BJ (cell line): ENCODE results near the gene CYB5R4. TPM values are rescaled to one million over a fixed set of nuclear protein-coding genes. Genes with fewer than 3 reads are reported as not detected.

Experiments used
- CTCF ChIA-PET: fragments of 350-600 bp; formaldehyde crosslinking; extraction: SDS; loops from one replicate; lab custom pipeline; 2021; ENCODE audit warnings: antibody characterized with exemption, inconsistent platforms; lab: Yijun Ruan, JAX
- POLR2A ChIA-PET: fragments of 300-600 bp; sonication (Branson Sonifier 250); formaldehyde crosslinking; extraction: SDS; loops from one replicate; lab custom pipeline; 2021; ENCODE audit warnings: antibody characterized with exemption; lab: Charles Lee
- DNase-seq: peaks from one replicate; pipeline ENCODE4 v3.0.0-alpha.2; 2011; ENCODE audit warnings: low read depth
- H3K27me3 ChIP-seq: 2 replicates; pipeline ENCODE4 v1.6.0; 2011; ENCODE audit warnings: low read length; ENCODE audit not compliant: control insufficient read depth, insufficient read depth
- H3K36me3 ChIP-seq: 2 replicates; pipeline ENCODE4 v1.5.1; 2011; ENCODE audit warnings: low read length; ENCODE audit not compliant: control insufficient read depth, insufficient read depth
- H3K4me3 ChIP-seq: 2 replicates; pipeline ENCODE4 v1.5.1; 2011; ENCODE audit warnings: low read depth, mild to moderate bottlenecking, control low read depth, low read length
- polyA plus RNA-seq: library from polyadenylated mRNA; depleted of rRNA; stranded (reverse); fragments of >200 nt; gene quantifications from 2 replicates; pipeline ENCODE4 v1.2.3, GENCODE V29; 2011
- TF ChIP-seq, protein P1 (sequence below): IDR thresholded peaks from 2 replicates; pipeline ENCODE4 v1.5.1; 2011; ENCODE audit warnings: low read depth, mild to moderate bottlenecking, control low read depth, inconsistent platforms, low read length, moderate library complexity; ENCODE audit not compliant: insufficient read depth

Gene CYB5R4
- polyA plus RNA-seq, 1 experiment, result 2.7 TPM

DNA sequence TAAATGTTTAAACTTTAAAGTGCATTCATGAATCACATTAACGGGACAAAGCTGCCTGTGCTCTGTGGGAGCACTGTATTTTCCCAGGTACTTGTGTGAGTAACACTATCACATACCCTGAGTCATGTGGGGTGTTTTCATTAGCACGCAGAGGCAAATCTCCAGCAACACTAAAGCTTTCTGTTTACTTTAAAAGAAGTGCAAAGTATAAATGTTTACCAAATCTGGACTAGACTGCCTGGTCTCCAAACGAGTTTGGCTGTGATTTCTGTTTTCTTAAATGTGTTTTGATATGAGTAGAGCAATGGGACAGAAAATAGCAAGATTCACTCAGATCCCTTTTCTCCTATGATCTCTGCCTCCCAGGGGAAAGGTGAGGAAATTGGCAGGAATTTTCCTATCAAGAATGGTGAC lies 35.1 kb upstream of the CYB5R4 start:
- Histone ChIP-seq H3K27me3 (no peaks in the 10 kb centered on the region), H3K36me3 (no peaks in the 10 kb centered on the region), H3K4me3 (no peak overlapping the region)
- ChIA-PET CTCF (no interaction called here), POLR2A (no interaction called here)
- TF ChIP-seq, protein P1, sequence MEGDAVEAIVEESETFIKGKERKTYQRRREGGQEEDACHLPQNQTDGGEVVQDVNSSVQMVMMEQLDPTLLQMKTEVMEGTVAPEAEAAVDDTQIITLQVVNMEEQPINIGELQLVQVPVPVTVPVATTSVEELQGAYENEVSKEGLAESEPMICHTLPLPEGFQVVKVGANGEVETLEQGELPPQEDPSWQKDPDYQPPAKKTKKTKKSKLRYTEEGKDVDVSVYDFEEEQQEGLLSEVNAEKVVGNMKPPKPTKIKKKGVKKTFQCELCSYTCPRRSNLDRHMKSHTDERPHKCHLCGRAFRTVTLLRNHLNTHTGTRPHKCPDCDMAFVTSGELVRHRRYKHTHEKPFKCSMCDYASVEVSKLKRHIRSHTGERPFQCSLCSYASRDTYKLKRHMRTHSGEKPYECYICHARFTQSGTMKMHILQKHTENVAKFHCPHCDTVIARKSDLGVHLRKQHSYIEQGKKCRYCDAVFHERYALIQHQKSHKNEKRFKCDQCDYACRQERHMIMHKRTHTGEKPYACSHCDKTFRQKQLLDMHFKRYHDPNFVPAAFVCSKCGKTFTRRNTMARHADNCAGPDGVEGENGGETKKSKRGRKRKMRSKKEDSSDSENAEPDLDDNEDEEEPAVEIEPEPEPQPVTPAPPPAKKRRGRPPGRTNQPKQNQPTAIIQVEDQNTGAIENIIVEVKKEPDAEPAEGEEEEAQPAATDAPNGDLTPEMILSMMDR, result no peak
- no peak for DNase-seq

DNA sequence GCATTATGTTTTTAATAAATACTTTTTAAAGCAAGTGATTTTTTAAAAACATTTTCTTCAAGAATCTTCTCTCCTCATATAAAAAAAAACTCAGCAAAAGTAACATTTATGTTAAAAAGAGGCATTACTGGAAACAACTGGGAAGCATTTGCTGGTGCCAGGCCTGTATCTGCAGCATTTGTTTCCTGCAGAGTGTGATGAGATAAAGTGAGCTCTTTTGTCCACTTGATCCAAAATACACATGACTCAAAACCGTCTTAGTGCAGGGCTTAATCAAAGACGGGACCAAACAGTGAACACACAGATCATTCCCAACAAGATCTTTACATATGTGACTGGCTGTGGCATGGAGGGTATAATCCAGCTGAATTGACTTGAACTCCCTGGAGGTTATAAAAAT lies 34.7 kb upstream of the CYB5R4 start:
- no peak for DNase-seq
- POLR2A ChIA-PET, result no interaction called here
- CTCF ChIA-PET, result no interaction called here
- no peak overlapping the region for H3K4me3 ChIP-seq
- no peaks in the 10 kb centered on the region for H3K27me3 ChIP-seq
- TF ChIP-seq, protein P1, result no peak
- H3K36me3 ChIP-seq, result no peaks in the 10 kb centered on the region

DNA sequence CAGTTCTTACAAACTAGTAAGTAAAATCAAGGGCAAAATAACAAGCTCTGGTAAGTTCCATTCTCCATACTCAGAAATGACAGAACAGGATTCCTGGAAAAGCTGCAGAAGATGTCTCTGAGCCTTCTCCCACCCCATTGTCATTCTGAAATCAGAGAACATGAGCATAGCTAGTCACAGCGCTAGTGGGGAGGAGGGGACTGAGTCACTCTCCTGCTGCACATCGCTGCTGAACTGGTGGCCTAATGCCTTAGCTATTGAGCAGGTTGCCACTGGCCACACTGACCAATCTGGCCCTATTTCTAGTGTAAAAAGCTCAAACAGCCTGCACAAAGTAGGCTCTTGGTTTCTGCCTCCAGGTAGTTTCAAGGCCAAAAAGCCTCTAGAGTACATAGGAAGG lies 32.4 kb upstream of the CYB5R4 start:
- CTCF ChIA-PET, result no interaction called here
- POLR2A ChIA-PET, result no interaction called here
- no peaks in the 10 kb centered on the region for H3K27me3 ChIP-seq
- no peaks in the 10 kb centered on the region for H3K36me3 ChIP-seq
- no peak for DNase-seq
- H3K4me3 ChIP-seq, result no peak overlapping the region
- TF ChIP-seq, protein P1, result no peak

DNA sequence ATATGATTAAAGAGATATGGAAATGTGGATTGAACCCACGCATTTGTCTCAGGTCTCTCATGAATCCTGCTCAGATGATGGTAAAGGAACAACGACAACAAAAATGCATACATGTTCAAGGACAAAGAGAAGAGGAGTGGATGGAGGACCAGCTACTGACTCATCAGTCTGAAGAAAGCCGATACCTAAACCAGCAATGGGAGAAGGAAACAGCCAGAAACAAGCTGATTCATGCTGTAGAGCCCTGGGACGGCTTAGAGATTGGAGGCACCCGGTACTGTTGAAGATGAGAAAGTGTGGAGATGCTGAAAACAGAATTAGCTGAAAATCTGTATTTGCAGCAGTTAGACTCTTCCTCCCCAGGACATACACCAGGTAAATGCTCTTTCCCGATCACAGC lies 20.8 kb upstream of the CYB5R4 start:
- ChIA-PET CTCF (no interaction called here), POLR2A (no interaction called here)
- no peak overlapping the region for H3K4me3 ChIP-seq
- no peak for DNase-seq
- no peaks in the 10 kb centered on the region for H3K27me3 ChIP-seq
- H3K36me3 ChIP-seq, result no peaks in the 10 kb centered on the region
- TF ChIP-seq, protein P1, result no peak

DNA sequence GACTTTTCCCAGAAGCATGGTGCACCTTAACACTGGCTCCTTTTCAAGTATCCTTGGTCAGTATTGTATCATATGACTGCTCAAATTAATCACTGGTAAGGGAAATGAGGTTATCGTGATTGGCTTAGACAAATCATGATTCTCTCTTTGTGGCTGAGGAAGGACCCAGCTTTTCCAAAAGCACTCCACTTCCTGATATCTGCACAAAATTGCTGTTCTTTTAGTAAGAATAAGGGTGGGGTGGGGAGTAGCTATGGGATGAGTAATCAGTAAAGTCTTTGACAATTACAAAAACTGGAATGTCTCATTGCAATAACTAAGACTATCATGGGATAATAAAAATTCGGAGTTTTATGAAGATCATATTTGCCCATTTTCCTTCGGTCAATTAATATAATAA lies 15.3 kb upstream of the CYB5R4 start:
- H3K4me3 ChIP-seq, result no peak overlapping the region
- CTCF ChIA-PET, result no interaction called here
- POLR2A ChIA-PET, result no interaction called here
- no peaks in the 10 kb centered on the region for H3K27me3 ChIP-seq
- TF ChIP-seq, protein P1, result no peak
- no peak for DNase-seq
- H3K36me3 ChIP-seq, result no peaks in the 10 kb centered on the region
